Endothelial cell of umbilical vein (primary cell): ENCODE measurements around the gene RABEPK. TPM values are rescaled to one million over a fixed set of nuclear protein-coding genes. Genes with fewer than 3 reads are reported as not detected.
"Not testable (repeated sequence)": the region's sequence is repeated elsewhere in the genome, so short reads cannot be mapped to it uniquely, and the experiment has no call there.

ENCODE experiments used
- BruUV-seq: library from RNA; stranded (reverse); fragments of 400-500 nt; replicated peaks from 2 replicates; lab custom pipeline; 2021; lab: Mats Ljungman, UMichigan
- CTCF ChIA-PET: fragments of 300-600, 350-600 bp; sonication (Branson Sonifier 250); formaldehyde crosslinking; loops from one replicate; lab custom pipeline; 2021; ENCODE audit warnings: antibody characterized with exemption, inconsistent platforms; lab: Charles Lee
- POLR2A ChIA-PET: fragments of 300-600, 350-600 bp; sonication (Branson Sonifier 250); formaldehyde crosslinking; loops from one replicate; lab custom pipeline; 2021; ENCODE audit warnings: antibody characterized with exemption, inconsistent platforms; lab: Charles Lee
- DNase-seq: peaks from one replicate; pipeline ENCODE4 v3.0.0-alpha.2; 2011; ENCODE audit warnings: low read depth, low spot score
- FAIRE-seq: peaks from 2 replicates; lab custom pipeline; 2011; peaks lifted over from hg19 to GRCh38; lab: Jason Lieb, UNC
- H2AFZ ChIP-seq: 2 replicates; pipeline ENCODE4 v1.6.0; 2012; ENCODE audit warnings: low read depth, low read length, control low read depth, inconsistent platforms
- H3K27ac ChIP-seq: 2 replicates; pipeline ENCODE4 v1.5.1; 2011; ENCODE audit warnings: low read depth, mild to moderate bottlenecking, control low read depth, low read length, moderate library complexity; ENCODE audit not compliant: insufficient read depth
- H3K27me3 ChIP-seq, 2 experiments: 2 replicates each; pipeline versions ENCODE4 v1.6.0 to v1.6.1; 2011; ENCODE audit warnings: low read length in 2 of 2, mixed read lengths in 1 of 2; ENCODE audit not compliant: control insufficient read depth in 2 of 2, insufficient read depth in 2 of 2
- H3K36me3 ChIP-seq, 2 experiments: 2 replicates in 1 of 2; 3 replicates in 1 of 2; pipeline ENCODE4 v1.5.1; 2011; ENCODE audit warnings: low read length in 2 of 2, mild to moderate bottlenecking in 1 of 2, moderate library complexity in 1 of 2; ENCODE audit not compliant: control insufficient read depth in 2 of 2, insufficient read depth in 2 of 2; ENCODE audit errors: extremely low read depth in 1 of 2
- H3K4me1 ChIP-seq: 3 replicates; pipeline ENCODE4 v1.5.1; 2011; ENCODE audit warnings: mild to moderate bottlenecking, low read length; ENCODE audit not compliant: control insufficient read depth, insufficient read depth; ENCODE audit errors: extremely low read depth
- H3K4me2 ChIP-seq: 2 replicates; pipeline ENCODE4 v1.6.1; 2011; ENCODE audit warnings: low read length, control low read depth, mixed read lengths; ENCODE audit not compliant: insufficient read depth
- H3K4me3 ChIP-seq, 3 experiments: fragments of 200-600 bp in 1 of 3; sonication (generic), shearing (Covaris generic) in 1 of 3; replicated peaks in 1 of 3; 2 replicates each; pipeline ENCODE4 v1.5.1; 2011 to 2016; ENCODE audit warnings: control low read depth in 3 of 3, low read length in 3 of 3, mild to moderate bottlenecking in 2 of 3, inconsistent platforms in 1 of 3, low read depth in 1 of 3, moderate library complexity in 1 of 3; ENCODE audit not compliant: insufficient read depth in 1 of 3
- H3K79me2 ChIP-seq: 2 replicates; pipeline ENCODE4 v1.6.0; 2012; ENCODE audit warnings: low read length, inconsistent platforms; ENCODE audit not compliant: control insufficient read depth, insufficient read depth
- H3K9ac ChIP-seq: replicated peaks from 2 replicates; pipeline ENCODE3; 2011; ENCODE audit warnings: low read length, control low read depth; ENCODE audit not compliant: insufficient read depth; ENCODE audit errors: extremely low read depth
- H3K9me1 ChIP-seq: replicated peaks from 3 replicates; pipeline ENCODE4 v1.6.0; 2011; ENCODE audit warnings: mild to moderate bottlenecking, low read length; ENCODE audit not compliant: control insufficient read depth, insufficient read depth; ENCODE audit errors: extremely low read depth
- H3K9me3 ChIP-seq: replicated peaks from 2 replicates; pipeline ENCODE4 v1.5.1; 2012; ENCODE audit warnings: low read length, inconsistent platforms; ENCODE audit not compliant: control insufficient read depth, insufficient read depth
- H4K20me1 ChIP-seq: replicated peaks from 2 replicates; pipeline ENCODE3; 2011; ENCODE audit warnings: mild to moderate bottlenecking, low read length; ENCODE audit not compliant: control insufficient read depth, insufficient read depth; ENCODE audit errors: extremely low read depth
- CTCF ChIP-seq, 2 donors: IDR thresholded peaks; 1 replicate in 1 of 2; 2 replicates in 1 of 2; pipeline ENCODE4 v1.5.1; 2011; ENCODE audit warnings: low read length in 2 of 2, mild to moderate bottlenecking in 2 of 2, moderate library complexity in 2 of 2, control low read depth in 1 of 2, inconsistent platforms in 1 of 2, low read depth in 1 of 2; ENCODE audit not compliant: insufficient read depth in 1 of 2; ENCODE audit errors: extremely low read depth in 1 of 2
- EZH2 ChIP-seq: IDR thresholded peaks from 2 replicates; pipeline ENCODE4 v1.6.1; 2012; ENCODE audit warnings: borderline replicate concordance, low read depth, mild to moderate bottlenecking, moderate library complexity, low read length, inconsistent platforms; ENCODE audit not compliant: severe bottlenecking
- FOS ChIP-seq: IDR thresholded peaks from 2 replicates; pipeline ENCODE4 v1.6.1; 2011; ENCODE audit warnings: mild to moderate bottlenecking, low read length, moderate library complexity, borderline replicate concordance; ENCODE audit not compliant: insufficient read depth
- GATA2 ChIP-seq: IDR thresholded peaks from 2 replicates; pipeline ENCODE4 v1.7.0; 2011; ENCODE audit warnings: low read depth, mild to moderate bottlenecking, moderate library complexity, mixed read lengths, low read length; ENCODE audit not compliant: insufficient read length, insufficient read depth
- JUN ChIP-seq: IDR thresholded peaks from 2 replicates; pipeline ENCODE4 v1.6.1; 2011; ENCODE audit warnings: borderline replicate concordance, low read depth; ENCODE audit not compliant: insufficient read length, insufficient read depth
- MYC ChIP-seq: IDR thresholded peaks from one replicate; pipeline ENCODE4 v1.6.1; 2011; ENCODE audit warnings: mild to moderate bottlenecking, low read depth, low read length
- POLR2A ChIP-seq: IDR thresholded peaks from 2 replicates; pipeline ENCODE4 v1.6.1; 2012; ENCODE audit warnings: low read depth, mild to moderate bottlenecking, control low read depth, low read length
- POLR2AphosphoS5 ChIP-seq: IDR thresholded peaks from 2 replicates; pipeline ENCODE4 v1.6.1; 2012; ENCODE audit warnings: low read depth, mild to moderate bottlenecking, control low read depth, low read length, moderate library complexity; ENCODE audit not compliant: insufficient read depth
- dilution Hi-C: fragments of 300-500 bp; cut with MboI; formaldehyde crosslinking; loops from one replicate; pipeline ENCODE4 v1.15.0; 2019; ENCODE audit warnings: low sequenced_read_pairs; ENCODE audit not compliant: extremely low pct_ligation_motif_present
- intact Hi-C: fragments of 100-400 bp; cut with micrococcal nuclease; formaldehyde crosslinking; loops from one replicate; pipeline ENCODE4 v1.10.0; 2022
- polyA plus RNA-seq, 4 experiments: library from polyadenylated mRNA; depleted of rRNA in 3 of 4; stranded (reverse) in 3 of 4; unstranded in 1 of 4; fragments of >200 nt; gene quantifications; 2 replicates each; pipeline versions ENCODE4 v1.2.1 to v1.2.3, GENCODE V29; 2011 to 2012; ENCODE audit warnings: missing spikeins in 1 of 4
- total RNA-seq: library from RNA; stranded (reverse); gene quantifications from 2 replicates; pipeline ENCODE4 v1.2.3, GENCODE V29; 2021
- TF ChIP-seq, protein P1 (sequence below): IDR thresholded peaks from 2 replicates; pipeline ENCODE4 v1.6.1; 2011; ENCODE audit not compliant: insufficient read depth, insufficient read length

RABEPK gene
- total and polyA plus RNA-seq, 2 donors (not counting 3 experiments of a cell fraction or from before 2014, with no cell fraction given), result 18.2 to 23.0 TPM

GRCh38 chr9:125180876-125181275, 19.5 kb upstream of the RABEPK start:
- no peak overlapping the region for H3K4me3 ChIP-seq
- dilution Hi-C loops, result no loop called here
- H4K20me1 ChIP-seq, result peaks cover 5% of the 10 kb centered on the region
- no TSS peak for BruUV-seq
- ChIA-PET POLR2A (no interaction called here), CTCF (no interaction called here)
- H3K4me1 ChIP-seq, result peaks cover 15% of the 10 kb centered on the region
- H3K9ac ChIP-seq, result no peak overlapping the region
- no peak for TF ChIP-seq MYC
- TF ChIP-seq POLR2A, result no peak
- no peak for TF ChIP-seq GATA2
- TF ChIP-seq JUN, result no peak
- no peak for TF ChIP-seq POLR2AphosphoS5
- TF ChIP-seq, protein P1, sequence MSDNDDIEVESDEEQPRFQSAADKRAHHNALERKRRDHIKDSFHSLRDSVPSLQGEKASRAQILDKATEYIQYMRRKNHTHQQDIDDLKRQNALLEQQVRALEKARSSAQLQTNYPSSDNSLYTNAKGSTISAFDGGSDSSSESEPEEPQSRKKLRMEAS, result no peak
- TF ChIP-seq EZH2, result no peak
- no peak for TF ChIP-seq FOS
- no peak for TF ChIP-seq CTCF (IDR thresholded peaks at IDR 0.05; ENCODE audit: extremely low read depth in 1 of 2, insufficient read depth in 1 of 2, low read depth in 1 of 2, low read length in 2 of 2)
- H3K36me3 ChIP-seq, result no peaks in the 10 kb centered on the region
- FAIRE-seq, result no peak
- H3K9me3 ChIP-seq, result no peaks in the 10 kb centered on the region
- intact Hi-C loops, result no loop called here
- H3K27me3 ChIP-seq, result no peaks in the 10 kb centered on the region
- H3K27ac ChIP-seq, result no peak overlapping the region
- H3K9me1 ChIP-seq, result no peaks in the 10 kb centered on the region
- H2AFZ ChIP-seq, result no peak overlapping the region
- no peak overlapping the region for H3K4me2 ChIP-seq
- peaks cover 83% of the 10 kb centered on the region for H3K79me2 ChIP-seq
- no peak for DNase-seq

DNA sequence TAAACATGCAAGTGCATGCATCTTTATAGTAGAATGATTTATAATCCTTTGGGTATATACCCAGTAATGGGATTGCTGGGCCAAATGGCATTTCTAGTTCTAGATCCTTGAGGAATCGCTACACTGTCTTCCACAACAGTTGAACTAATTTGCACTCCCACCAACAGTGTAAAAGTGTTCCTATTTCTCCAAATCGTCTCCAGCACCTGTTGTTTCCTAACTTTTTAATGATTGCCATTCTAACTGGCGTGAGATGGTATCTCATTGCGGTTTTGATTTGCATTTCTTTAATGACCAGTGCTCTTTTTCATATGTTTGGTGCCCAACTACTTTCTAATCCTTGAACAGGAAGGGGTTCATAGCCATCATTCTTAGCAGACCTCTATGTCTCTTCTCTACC, 18.6 kb upstream of the RABEPK start:
- DNase-seq, H3K4me2 ChIP-seq, H3K36me3 ChIP-seq, H3K27ac ChIP-seq, H3K9me1 ChIP-seq, H3K4me3 ChIP-seq, H3K9ac ChIP-seq, BruUV-seq, FAIRE-seq, CTCF ChIA-PET, POLR2A ChIA-PET, H4K20me1 ChIP-seq, H2AFZ ChIP-seq, H3K9me3 ChIP-seq, dilution Hi-C loops, H3K27me3 ChIP-seq: not testable (repeated sequence)
- intact Hi-C loops, result loop anchor here (2.0 kb wide), 1 partner anchor 19 kb away; the partner anchor contains the start of gene RABEPK
- peaks cover 81% of the 10 kb centered on the region for H3K79me2 ChIP-seq
- H3K4me1 ChIP-seq, result peaks cover 15% of the 10 kb centered on the region
